Breast epithelium (tissue), 4 donors: Measurements from ENCODE around the gene ADPRS. TPM values are rescaled to one million over a fixed set of nuclear protein-coding genes. Genes with fewer than 3 reads are reported as not detected.

Source experiments
- DNase-seq, 2 donors: peaks; one replicate each; pipeline ENCODE4 v3.0.0-alpha.2; 2019; ENCODE audit warnings: low spot score in 2 of 2
- H3K27ac ChIP-seq, 2 donors: fragments of 200-600 bp; sonication (generic) in 1 of 2; one replicate each; pipeline ENCODE4 v1.5.1; 2016 to 2019; ENCODE audit warnings: mild to moderate bottlenecking in 1 of 2
- H3K27me3 ChIP-seq, 2 donors: fragments of 200-600 bp; sonication (generic) in 1 of 2; one replicate each; pipeline versions ENCODE4 v1.5.1 to v1.6.0; 2017 to 2019; ENCODE audit warnings: control low read depth in 1 of 2, mild to moderate bottlenecking in 1 of 2
- H3K36me3 ChIP-seq: fragments of 200-600 bp; one replicate; pipeline ENCODE4 v1.5.1; 2019
- H3K4me1 ChIP-seq, 2 donors: fragments of 200-600 bp; sonication (generic); one replicate each; pipeline ENCODE4 v1.5.1; 2016 to 2019; ENCODE audit warnings: control low read depth in 1 of 2
- H3K4me3 ChIP-seq, 3 donors: fragments of 200-600 bp; sonication (generic); 1 replicate in 2 of 3; 2 replicates in 1 of 3; pipeline ENCODE4 v1.5.1; 2016 to 2019; ENCODE audit warnings: mild to moderate bottlenecking in 3 of 3, moderate library complexity in 2 of 3
- H3K9me3 ChIP-seq, 2 donors: fragments of 200-600 bp; sonication (generic) in 1 of 2; one replicate each; pipeline ENCODE4 v1.5.1; 2016 to 2019; ENCODE audit warnings: control low read depth in 1 of 2
- CTCF ChIP-seq, 3 donors: fragments of 450-650 bp; IDR thresholded peaks; one replicate each; pipeline ENCODE4 v1.5.1; 2016 to 2017; ENCODE audit warnings: antibody characterized with exemption in 3 of 3, mild to moderate bottlenecking in 3 of 3, moderate library complexity in 3 of 3
- POLR2A ChIP-seq: fragments of 450-650 bp; IDR thresholded peaks from one replicate; pipeline ENCODE4 v1.6.1; 2016; ENCODE audit warnings: antibody characterized with exemption, mild to moderate bottlenecking, moderate library complexity
- POLR2AphosphoS5 ChIP-seq, 3 donors: sonication (generic); formaldehyde crosslinking; IDR thresholded peaks; one replicate each; pipeline ENCODE4 v1.6.1; 2017; ENCODE audit warnings: antibody characterized with exemption in 3 of 3
- intact Hi-C: fragments of 100-400 bp; cut with DNase I; formaldehyde crosslinking; loops from one replicate; pipeline ENCODE4 v1.15.1; 2023; ENCODE audit warnings: low total_unique reads
- total RNA-seq, 3 donors: library from RNA; depleted of rRNA; stranded (reverse); fragments of >200 nt; gene quantifications; one replicate each; pipeline ENCODE4 v1.1.0, GENCODE V29; 2016

The ADPRS gene
- total RNA-seq, 3 donors from 2014 or later, result 26.2 to 48.7 (median 39.7) TPM

- TF ChIP-seq POLR2A, result no peak
- no peak for TF ChIP-seq POLR2AphosphoS5 (IDR thresholded peaks at IDR 0.05)
- no peak for TF ChIP-seq CTCF (IDR thresholded peaks at IDR 0.05)
- intact Hi-C loops, result no loop called here
- H3K36me3 ChIP-seq, result no peaks in the 10 kb centered on the region
- peak overlapping the region in 1 of 2 donors; percentile 77 for H3K27ac ChIP-seq
- H3K4me1 ChIP-seq, result peaks cover 0 to 8% of the 10 kb centered on the region in 2 donors
- no peaks in the 10 kb centered on the region for H3K27me3 ChIP-seq
- H3K4me3 ChIP-seq, result no peak overlapping the region
- no peaks in the 10 kb centered on the region for H3K9me3 ChIP-seq
- DNase-seq, result no peak
These were observed 33.7 kb downstream of the ADPRS start for GRCh38 chr1:36122062-36123030.

- no peak for DNase-seq
- Histone ChIP-seq H3K27ac (peak overlapping the region; percentile 77 to 90), H3K4me3 (no peak overlapping the region), H3K4me1 (peaks cover 0 to 8% of the 10 kb centered on the region in 2 donors), H3K9me3 (no peaks in the 10 kb centered on the region), H3K36me3 (no peaks in the 10 kb centered on the region), H3K27me3 (no peaks in the 10 kb centered on the region)
- TF ChIP-seq POLR2AphosphoS5 (IDR thresholded peaks at IDR 0.05) (no peak), POLR2A (no peak), CTCF (IDR thresholded peaks at IDR 0.05) (no peak)
- intact Hi-C loops, result no loop called here
These were observed 34.7 kb downstream of the ADPRS start for GRCh38 chr1:36123356-36123755.

GRCh38 chr1:36124404-36125128 is 35.9 kb downstream of the ADPRS start:
- H3K9me3 ChIP-seq, result no peaks in the 10 kb centered on the region
- DNase-seq, result no peak
- no peaks in the 10 kb centered on the region for H3K27me3 ChIP-seq
- peak overlapping the region; percentile 39 to 86 (median 57) for H3K4me3 ChIP-seq
- intact Hi-C loops, result no loop called here
- TF ChIP-seq POLR2AphosphoS5 (IDR thresholded peaks at IDR 0.05) (no peak), POLR2A (no peak), CTCF (IDR thresholded peaks at IDR 0.05) (no peak)
- H3K4me1 ChIP-seq, result no peaks in the 10 kb centered on the region
- H3K36me3 ChIP-seq, result no peaks in the 10 kb centered on the region
- peak overlapping the region; percentile 77 to 90 for H3K27ac ChIP-seq

GRCh38 chr1:36125129-36125991 is 36.7 kb downstream of the ADPRS start, which contains the start of gene COL8A2:
Gene COL8A2 (minus strand): TSS chr1:36125222. CDS start chr1:36100242, 24,980 bp downstream.
- H3K36me3 ChIP-seq, result no peaks in the 10 kb centered on the region
- H3K4me3 ChIP-seq, result peak within 1 kb of the TSS; percentile 39 to 86 (median 57)
- no peaks in the 10 kb centered on the region for H3K9me3 ChIP-seq
- H3K27ac ChIP-seq, result peak within 1 kb of the TSS; percentile 78 to 90
- intact Hi-C loops, result no loop called here
- peak in 1 of 2 donors; percentile 43 for DNase-seq
- no peaks in the 10 kb centered on the region for H3K4me1 ChIP-seq
- TF ChIP-seq POLR2AphosphoS5 (IDR thresholded peaks at IDR 0.05), result no peak
- TF ChIP-seq CTCF (IDR thresholded peaks at IDR 0.05), result no peak
- no peak for TF ChIP-seq POLR2A
- H3K27me3 ChIP-seq, result no peaks in the 10 kb centered on the region
